HG03354 (cell line): Measurements from ENCODE around the gene NCAPD3.
"Not testable (repeated sequence)": the region's sequence is repeated elsewhere in the genome, so short reads cannot be mapped to it uniquely, and the experiment has no call there.

Experiments used
- ATAC-seq: cut with Tn5 transposase; IDR thresholded peaks from one replicate; pipeline ENCODE4 v1.9.1; 2021; ENCODE audit warnings: mild to moderate bottlenecking; ENCODE audit not compliant: unreplicated experiment, poor library complexity, severe bottlenecking

NCAPD3 gene

DNA sequence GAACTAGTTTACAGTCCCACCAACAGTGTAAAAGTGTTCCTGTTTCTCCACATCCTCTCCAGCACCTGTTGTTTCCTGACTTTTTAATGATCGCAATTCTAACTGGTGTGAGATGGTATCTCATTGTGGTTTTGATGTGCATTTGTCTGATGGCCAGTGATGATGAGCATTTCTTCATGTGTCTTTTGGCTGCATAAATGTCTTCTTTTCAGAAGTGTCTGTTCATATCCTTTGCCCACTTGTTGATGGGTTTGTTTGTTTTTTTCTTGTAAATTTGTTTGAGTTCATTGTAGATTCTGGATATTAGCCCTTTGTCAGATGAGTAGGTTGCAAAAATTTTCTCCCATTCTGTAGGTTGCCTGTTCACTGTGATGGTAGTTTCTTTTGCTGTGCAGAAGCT lies 110.0 kb downstream of the NCAPD3 start:
- ATAC-seq, result not testable (repeated sequence)

DNA sequence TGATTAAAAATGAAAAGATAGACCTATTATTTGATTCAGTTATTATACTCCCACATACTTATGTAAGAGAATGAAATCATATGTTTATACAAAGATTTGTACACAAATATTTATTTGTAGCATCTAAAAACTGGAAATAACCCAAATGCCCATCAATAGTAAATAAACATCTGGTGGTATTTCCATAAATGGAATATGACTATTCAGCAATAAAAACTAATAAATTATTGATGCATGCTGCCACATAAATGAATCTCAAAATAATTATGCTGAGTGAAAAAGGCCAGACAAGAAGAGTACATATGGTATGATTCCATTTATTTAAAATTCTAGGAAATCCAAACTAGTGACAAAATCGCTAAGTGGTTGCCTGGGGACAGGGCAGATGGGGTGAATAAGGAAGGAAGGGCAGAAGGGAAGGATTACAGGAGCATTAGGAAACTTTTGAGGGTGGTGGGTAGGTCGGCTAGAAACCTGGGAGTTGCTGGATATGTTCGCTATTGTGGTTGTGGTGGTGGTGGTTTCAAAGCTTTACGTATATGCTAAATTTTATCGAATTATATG lies 113.4 kb downstream of the NCAPD3 start:
- no peak for ATAC-seq
